Mucosa of descending colon (tissue), 3 donors: ENCODE data around the gene ZBED1. TPM values are rescaled to one million over a fixed set of nuclear protein-coding genes. Genes with fewer than 3 reads are reported as not detected.

Experiments used
- ATAC-seq: fragments of 200-7000 bp; cut with Tn5 transposase; one replicate; pipeline ENCODE4 v1.9.1; 2020; ENCODE audit warnings: mild to moderate bottlenecking, moderate library complexity
- DNase-seq, 3 donors: peaks; one replicate each; pipeline ENCODE4 v3.0.0-alpha.2; 2020
- H3K36me3 ChIP-seq: fragments of 200-600 bp; one replicate; pipeline ENCODE4 v1.8.0; 2021; ENCODE audit warnings: low read depth, mild to moderate bottlenecking
- H3K4me1 ChIP-seq: fragments of 200-600 bp; one replicate; pipeline ENCODE4 v1.8.0; 2021; ENCODE audit warnings: low read depth, mild to moderate bottlenecking
- H3K4me3 ChIP-seq: fragments of 200-600 bp; one replicate; pipeline ENCODE4 v1.8.0; 2021; ENCODE audit warnings: mild to moderate bottlenecking
- H3K9me3 ChIP-seq: fragments of 200-600 bp; one replicate; pipeline ENCODE4 v1.8.0; 2021; ENCODE audit warnings: mild to moderate bottlenecking
- CTCF ChIP-seq: fragments of 200-600 bp; IDR thresholded peaks from one replicate; pipeline ENCODE4 v1.8.0; 2022; ENCODE audit warnings: antibody characterized with exemption, mild to moderate bottlenecking
- intact Hi-C, 2 donors: fragments of 100-400 bp; cut with DNase I in 1 of 2; cut with micrococcal nuclease in 1 of 2; formaldehyde crosslinking; loops; one replicate each; pipeline versions ENCODE4 v1.11.0 to v1.11.1; 2022; cut with DNase I, micrococcal nuclease
- total RNA-seq, 3 donors: library from RNA; stranded (reverse); fragmentation: NEBNext Ultra II Directional in 2 of 3; extraction: Animal tissue kit (Norgen Biotek cat#: 25700) in 2 of 3; gene quantifications; one replicate each; pipeline versions ENCODE4 v1.2.1 to v1.2.4, GENCODE V29; 2021 to 2023
- donor health status: DM: no; HTN: no; CAD: no; lungs with moderate emphysema.
- donor health status: DM: no; HTN: no; CAD: no.
- donor health status: DM: no; HTN: yes; CAD: no.

Gene ZBED1
- total RNA-seq, 3 donors from 2014 or later = 43.0 to 71.2 (median 47.8) TPM

- no peak for TF ChIP-seq CTCF
- no peak for DNase-seq
- Histone ChIP-seq H3K36me3 (no peaks in the 10 kb centered on the region), H3K9me3 (no peaks in the 10 kb centered on the region), H3K4me3 (no peak overlapping the region), H3K4me1 (no peaks in the 10 kb centered on the region)
- ATAC-seq = no peak
- intact Hi-C loops = no loop called here
Measured at GRCh38 chrX:2545144-2545543, 44.4 kb upstream of the ZBED1 start.

GRCh38 chrX:2542826-2543521 is 42.2 kb upstream of the ZBED1 start:
- TF ChIP-seq CTCF = no peak
- Histone ChIP-seq H3K36me3 (no peaks in the 10 kb centered on the region), H3K4me3 (no peak overlapping the region), H3K4me1 (no peaks in the 10 kb centered on the region), H3K9me3 (no peaks in the 10 kb centered on the region)
- DNase-seq (no peak), ATAC-seq (no peak)
- intact Hi-C loops = no loop called here

GRCh38 chrX:2541603-2542002 is 40.8 kb upstream of the ZBED1 start:
- no peak for TF ChIP-seq CTCF
- Histone ChIP-seq H3K36me3 (no peaks in the 10 kb centered on the region), H3K4me3 (no peak overlapping the region), H3K4me1 (no peaks in the 10 kb centered on the region), H3K9me3 (no peaks in the 10 kb centered on the region)
- ATAC-seq (no peak), DNase-seq (no peak)
- intact Hi-C loops = no loop called here

GRCh38 chrX:2540426-2540947 is 39.7 kb upstream of the ZBED1 start:
- intact Hi-C loops = no loop called here
- Histone ChIP-seq H3K4me3 (no peak overlapping the region), H3K9me3 (no peaks in the 10 kb centered on the region), H3K36me3 (no peaks in the 10 kb centered on the region), H3K4me1 (no peaks in the 10 kb centered on the region)
- TF ChIP-seq CTCF = no peak
- no peak for ATAC-seq
- DNase-seq = no peak

GRCh38 chrX:2539586-2539985 is 38.8 kb upstream of the ZBED1 start:
- no peak for ATAC-seq
- intact Hi-C loops = no loop called here

More at GRCh38 chrX:2539586-2539985, 38.8 kb upstream of the ZBED1 start:
- DNase-seq = no peak
- no peaks in the 10 kb centered on the region for H3K4me1 ChIP-seq
- H3K4me3 ChIP-seq = no peak overlapping the region
- H3K9me3 ChIP-seq = no peaks in the 10 kb centered on the region
- H3K36me3 ChIP-seq = no peaks in the 10 kb centered on the region
- TF ChIP-seq CTCF = no peak
